H1 (cell line): Measurements from ENCODE around the gene PLXDC2. TPM values are rescaled to one million over a fixed set of nuclear protein-coding genes. Genes with fewer than 3 reads are reported as not detected.
"Not testable (repeated sequence)": the region's sequence is repeated elsewhere in the genome, so short reads cannot be mapped to it uniquely, and the experiment has no call there.

ENCODE experiments used
- CTCF ChIA-PET: fragments of 300-600 bp; sonication (Branson Sonifier 250); formaldehyde crosslinking; loops from one replicate; lab custom pipeline; 2021; ENCODE audit not compliant: partially characterized antibody; lab: Charles Lee
- POLR2A ChIA-PET: fragments of 300-600 bp; sonication (Branson Sonifier 250); formaldehyde crosslinking; loops from one replicate; lab custom pipeline; 2021; ENCODE audit warnings: inconsistent platforms; ENCODE audit not compliant: partially characterized antibody; lab: Charles Lee
- DNase-seq, 2 experiments: peaks; one replicate each; pipeline versions ENCODE4 v3.0.0 to v3.0.0-alpha.2; 2010 to 2022; ENCODE audit warnings: low spot score in 2 of 2, low read depth in 1 of 2, mixed read lengths in 1 of 2
- FAIRE-seq: peaks from 2 replicates; lab custom pipeline; 2011; peaks lifted over from hg19 to GRCh38; lab: Jason Lieb, UNC
- H2AFZ ChIP-seq: 2 replicates; pipeline ENCODE4 v1.8.1; 2012; ENCODE audit warnings: low read length, inconsistent platforms
- H2AK5ac ChIP-seq: 2 replicates; pipeline ENCODE4 v1.6.1; 2013; ENCODE audit warnings: low read depth, low read length
- H2BK120ac ChIP-seq: replicated peaks from 2 replicates; pipeline ENCODE3; 2013; ENCODE audit warnings: low read depth, low read length, inconsistent platforms
- H2BK12ac ChIP-seq: 2 replicates; pipeline ENCODE4 v1.6.1; 2013; ENCODE audit warnings: low read depth, low read length
- H2BK15ac ChIP-seq: 2 replicates; pipeline ENCODE4 v1.6.1; 2013; ENCODE audit warnings: low read length
- H2BK20ac ChIP-seq: 2 replicates; pipeline ENCODE4 v1.6.1; 2013; ENCODE audit warnings: low read length
- H2BK5ac ChIP-seq: 2 replicates; pipeline ENCODE4 v1.6.1; 2013; ENCODE audit warnings: low read depth, low read length
- H3K14ac ChIP-seq: 2 replicates; pipeline ENCODE4 v1.6.1; 2013; ENCODE audit warnings: inconsistent platforms; ENCODE audit not compliant: insufficient read length
- H3K18ac ChIP-seq: 2 replicates; pipeline ENCODE4 v1.6.1; 2013; ENCODE audit warnings: low read length; ENCODE audit errors: extremely low read depth
- H3K23ac ChIP-seq: 2 replicates; pipeline ENCODE4 v1.6.1; 2013; ENCODE audit warnings: inconsistent platforms; ENCODE audit not compliant: insufficient read length
- H3K23me2 ChIP-seq: 2 replicates; pipeline ENCODE4 v1.6.1; 2013; ENCODE audit warnings: low read depth, low read length
- H3K27ac ChIP-seq: 2 replicates; pipeline ENCODE4 v1.6.1; 2011; ENCODE audit warnings: low read depth, low read length, inconsistent platforms
- H3K27me3 ChIP-seq, 4 experiments: replicated peaks in 1 of 4; 1 replicate in 1 of 4; 2 replicates in 3 of 4; pipeline versions ENCODE4 v1.6.1 to v1.8.1; 2011 to 2013; ENCODE audit warnings: low read length in 3 of 4, mild to moderate bottlenecking in 3 of 4, inconsistent platforms in 2 of 4, mixed read lengths in 2 of 4, moderate library complexity in 1 of 4; ENCODE audit not compliant: control insufficient read depth in 3 of 4, insufficient read depth in 3 of 4; ENCODE audit errors: extremely low read depth in 1 of 4
- H3K36me3 ChIP-seq, 4 experiments: 2 replicates each; pipeline versions ENCODE4 v1.6.1 to v1.8.1; 2011 to 2013; ENCODE audit warnings: mild to moderate bottlenecking in 4 of 4, low read length in 3 of 4, moderate library complexity in 2 of 4, control low read depth in 1 of 4, inconsistent platforms in 1 of 4; ENCODE audit not compliant: insufficient read depth in 4 of 4, control insufficient read depth in 2 of 4
- H3K4ac ChIP-seq: replicated peaks from 2 replicates; pipeline ENCODE3; 2013; ENCODE audit warnings: low read length, low read depth, mixed read lengths, inconsistent platforms; ENCODE audit not compliant: insufficient read length
- H3K4me1 ChIP-seq, 4 experiments: replicated peaks in 1 of 4; 1 replicate in 1 of 4; 2 replicates in 3 of 4; pipeline versions ENCODE4 v1.6.1 to v1.8.1; 2011 to 2013; ENCODE audit warnings: low read length in 3 of 4, inconsistent platforms in 2 of 4, mixed read lengths in 1 of 4; ENCODE audit not compliant: insufficient read depth in 4 of 4, control insufficient read depth in 3 of 4
- H3K4me2 ChIP-seq, 2 experiments: 2 replicates each; pipeline versions ENCODE4 v1.6.1 to v1.8.1; 2011 to 2013; ENCODE audit warnings: low read depth in 2 of 2, low read length in 2 of 2, control low read depth in 1 of 2, inconsistent platforms in 1 of 2, mild to moderate bottlenecking in 1 of 2; ENCODE audit not compliant: insufficient read depth in 1 of 2
- H3K4me3 ChIP-seq, 4 experiments: fragments of 200-600, 300-600 bp in 1 of 4; sonication (generic), shearing (Covaris generic), sonication (Bioruptor Twin) in 1 of 4; 2 replicates each; pipeline versions ENCODE4 v1.5.1 to v1.8.1; 2011 to 2016; ENCODE audit warnings: low read length in 4 of 4, low read depth in 3 of 4, control low read depth in 2 of 4, inconsistent platforms in 2 of 4, mild to moderate bottlenecking in 2 of 4, mixed read lengths in 1 of 4, moderate library complexity in 1 of 4; ENCODE audit not compliant: insufficient read depth in 2 of 4; ENCODE audit errors: extremely low read depth in 1 of 4
- H3K56ac ChIP-seq: replicated peaks from 2 replicates; pipeline ENCODE3; 2013; ENCODE audit warnings: low read depth, mild to moderate bottlenecking, mixed read lengths, low read length, inconsistent platforms; ENCODE audit not compliant: insufficient read length
- H3K79me1 ChIP-seq: 2 replicates; pipeline ENCODE4 v1.6.1; 2013; ENCODE audit warnings: low read depth, low read length, control low read depth
- H3K79me2 ChIP-seq, 2 experiments: 2 replicates each; pipeline versions ENCODE4 v1.6.1 to v1.8.1; 2012 to 2013; ENCODE audit warnings: low read length in 2 of 2, mild to moderate bottlenecking in 2 of 2, inconsistent platforms in 1 of 2; ENCODE audit not compliant: insufficient read depth in 2 of 2, control insufficient read depth in 1 of 2
- H3K9ac ChIP-seq, 4 experiments: replicated peaks in 1 of 4; 1 replicate in 1 of 4; 2 replicates in 3 of 4; pipeline versions ENCODE4 v1.6.1 to v1.8.1; 2011 to 2013; ENCODE audit warnings: low read depth in 3 of 4, low read length in 3 of 4, control low read depth in 2 of 4, mild to moderate bottlenecking in 2 of 4, moderate library complexity in 2 of 4, inconsistent platforms in 1 of 4; ENCODE audit errors: extremely low read depth in 1 of 4
- H3K9me3 ChIP-seq, 2 experiments: 2 replicates each; pipeline versions ENCODE4 v1.6.1 to v1.8.1; 2012 to 2013; ENCODE audit warnings: mild to moderate bottlenecking in 2 of 2, moderate library complexity in 2 of 2, control low read depth in 1 of 2, inconsistent platforms in 1 of 2, low read depth in 1 of 2, low read length in 1 of 2, mixed read lengths in 1 of 2; ENCODE audit not compliant: insufficient read depth in 2 of 2
- H4K20me1 ChIP-seq, 2 experiments: replicated peaks in 1 of 2; 2 replicates each; pipeline versions ENCODE3 to v1.8.1; 2011 to 2013; ENCODE audit warnings: inconsistent platforms in 2 of 2, low read length in 2 of 2, mild to moderate bottlenecking in 1 of 2; ENCODE audit not compliant: insufficient read depth in 2 of 2, control insufficient read depth in 1 of 2
- H4K5ac ChIP-seq: 2 replicates; pipeline ENCODE4 v1.6.1; 2013; ENCODE audit warnings: low read length, low read depth, mixed read lengths, inconsistent platforms; ENCODE audit not compliant: insufficient read length
- H4K8ac ChIP-seq: 2 replicates; pipeline ENCODE4 v1.8.0; 2013; ENCODE audit warnings: mild to moderate bottlenecking, moderate library complexity, low read length, inconsistent platforms; ENCODE audit not compliant: insufficient read depth; ENCODE audit errors: extremely low read depth
- H4K91ac ChIP-seq: replicated peaks from 2 replicates; pipeline ENCODE3; 2013; ENCODE audit warnings: low read length, mixed read lengths, inconsistent platforms; ENCODE audit not compliant: insufficient read length
- WGBS, 2 experiments: shearing (Covaris generic) in 1 of 2; methylation state at CpG; one replicate each; pipeline versions ENCODE4 v1.1.6 to v1.1.7; 2013 to 2015; ENCODE audit warnings: low lambda C conversion rate in 2 of 2, mixed read lengths in 2 of 2, inconsistent platforms in 1 of 2, low coverage in 1 of 2, missing lambda C conversion rate in 1 of 2; ENCODE audit not compliant: insufficient replicate concordance in 2 of 2, insufficient coverage in 1 of 2, insufficient read length in 1 of 2; ENCODE audit errors: extremely low coverage in 1 of 2, missing lambda C conversion rate in 1 of 2; 5-methylcytosine and 5-hydroxymethylcytosine counted together
- polyA plus RNA-seq, 7 experiments: library from polyadenylated mRNA; depleted of rRNA in 3 of 7; stranded (reverse) in 5 of 7; unstranded in 2 of 7; fragments of >200 nt in 5 of 7; fragments of 200-250 nt in 2 of 7; gene quantifications; 1 replicate in 5 of 7; 2 replicates in 1 of 7; 4 replicates in 1 of 7; pipeline versions ENCODE4 v1.2.1 to v1.2.3, GENCODE V29; 2011 to 2013; ENCODE audit warnings: missing spikeins in 2 of 7, mixed read lengths in 2 of 7
- total RNA-seq: library from RNA; stranded (reverse); fragmentation: NEBNext Ultra II Directional; extraction: Animal tissue kit (Norgen Biotek cat#: 25700); gene quantifications from 2 replicates; pipeline ENCODE4 v1.2.1, GENCODE V29; 2021

PLXDC2 gene
- total and polyA plus RNA-seq, 2 of the 8 experiments (the other 6 are each of a cell fraction or from before 2014, with no cell fraction given): 23.0 to 40.5 TPM

- peaks cover 0 to 26% of the 10 kb centered on the region in 2 experiments; a peak in 2 of 4 replicates for H3K79me2 ChIP-seq
- H3K14ac ChIP-seq, H3K4ac ChIP-seq, H2BK5ac ChIP-seq, H4K91ac ChIP-seq, H2AK5ac ChIP-seq, H3K18ac ChIP-seq, H3K27ac ChIP-seq, H3K23me2 ChIP-seq, H2BK120ac ChIP-seq, H2AFZ ChIP-seq, H4K5ac ChIP-seq, H3K4me3 ChIP-seq, H4K20me1 ChIP-seq, DNase-seq, H2BK15ac ChIP-seq, H2BK20ac ChIP-seq, H3K9ac ChIP-seq, H3K9me3 ChIP-seq, H4K8ac ChIP-seq, H3K23ac ChIP-seq, H2BK12ac ChIP-seq, H3K27me3 ChIP-seq, CTCF ChIA-PET, FAIRE-seq, H3K79me1 ChIP-seq, H3K4me2 ChIP-seq, H3K56ac ChIP-seq, POLR2A ChIA-PET: not testable (repeated sequence)
- H3K36me3 ChIP-seq: peaks cover 3 to 10% (median 6%) of the 10 kb centered on the region in 4 experiments; a peak in 5 of 8 replicates
- H3K4me1 ChIP-seq: peaks cover 0 to 10% (median 5%) of the 10 kb centered on the region in 4 experiments; a peak in 3 of 7 replicates
- WGBS, 2 experiments: 95% methylated on average over 2 of the region's 2 CpGs; no CpG with 5 or more reads in 1 of the 2 experiments
Observed at GRCh38 chr10:20002026-20002425, 185.8 kb downstream of the PLXDC2 start.
